CD4-positive, CD25-positive, alpha-beta regulatory T cell (primary cell): Measurements from ENCODE around the gene PEMT. TPM values are rescaled to one million over a fixed set of nuclear protein-coding genes. Genes with fewer than 3 reads are reported as not detected.

Experiments
- ATAC-seq, 2 donors: fragments of 150-1000 bp; cut with Tn5 transposase; one replicate each; pipeline ENCODE4 v1.10.0; 2021; ENCODE audit warnings: low read depth in 2 of 2, moderate number of reproducible peaks in 2 of 2, moderate library complexity in 1 of 2
- DNase-seq, 3 donors: peaks; one replicate each; pipeline versions ENCODE4 v3.0.0 to v3.0.0-alpha.2; 2012 to 2022; ENCODE audit warnings: mixed read lengths in 1 of 3
- H3K27ac ChIP-seq: one replicate; pipeline ENCODE4 v1.7.0; 2013; ENCODE audit warnings: mild to moderate bottlenecking, low read length; ENCODE audit not compliant: insufficient read depth, poor library complexity, severe bottlenecking
- H3K27me3 ChIP-seq: one replicate; pipeline ENCODE4 v1.7.0; 2013; ENCODE audit warnings: low read length; ENCODE audit not compliant: control insufficient read depth, insufficient read depth
- H3K36me3 ChIP-seq: one replicate; pipeline ENCODE4 v1.7.0; 2013; ENCODE audit warnings: mild to moderate bottlenecking, low read length, moderate library complexity; ENCODE audit not compliant: control insufficient read depth, insufficient read depth
- H3K4me1 ChIP-seq: 2 replicates; pipeline ENCODE4 v1.7.0; 2013; ENCODE audit warnings: mild to moderate bottlenecking, low read length; ENCODE audit not compliant: insufficient read depth, control insufficient read depth, poor library complexity, severe bottlenecking
- H3K4me3 ChIP-seq: one replicate; pipeline ENCODE4 v1.7.0; 2013; ENCODE audit warnings: low read depth, mild to moderate bottlenecking, low read length, moderate library complexity
- H3K9me3 ChIP-seq, 2 experiments: 1 replicate in 1 of 2; 2 replicates in 1 of 2; pipeline ENCODE4 v1.7.0; 2013; ENCODE audit warnings: low read length in 2 of 2, mild to moderate bottlenecking in 1 of 2, moderate library complexity in 1 of 2; ENCODE audit not compliant: control insufficient read depth in 2 of 2
- H3K27ac Mint-ChIP-seq, 3 donors: one replicate each; pipeline ENCODE4 v1.8.0; 2020 to 2022; ENCODE audit warnings: mild to moderate bottlenecking in 3 of 3, mixed read lengths in 3 of 3, moderate library complexity in 2 of 3
- H3K27me3 Mint-ChIP-seq: one replicate; pipeline ENCODE4 v1.8.0; 2022; ENCODE audit warnings: mild to moderate bottlenecking, mixed read lengths
- H3K36me3 Mint-ChIP-seq: one replicate; pipeline ENCODE4 v1.8.0; 2020; ENCODE audit warnings: mixed read lengths
- H3K4me1 Mint-ChIP-seq, 4 donors: one replicate each; pipeline ENCODE4 v1.8.0; 2020 to 2022; ENCODE audit warnings: mixed read lengths in 4 of 4, mild to moderate bottlenecking in 1 of 4
- H3K4me3 Mint-ChIP-seq, 4 donors: one replicate each; pipeline ENCODE4 v1.8.0; 2020 to 2022; ENCODE audit warnings: mild to moderate bottlenecking in 4 of 4, mixed read lengths in 4 of 4, moderate library complexity in 3 of 4
- H3K9me3 Mint-ChIP-seq, 7 donors: one replicate each; pipeline ENCODE4 v1.8.0; 2020 to 2022; ENCODE audit warnings: mixed read lengths in 7 of 7, mild to moderate bottlenecking in 3 of 7, moderate library complexity in 2 of 7
- polyA plus RNA-seq, 4 donors: library from polyadenylated mRNA; unstranded; fragments of 300-500 nt; fragmentation: Illumina TruSeq; gene quantifications; one replicate each; pipeline ENCODE4 v1.2.3, GENCODE V29; 2021
- total RNA-seq: library from RNA; stranded (reverse); gene quantifications from one replicate; pipeline ENCODE4 v1.2.3, GENCODE V29; 2022

The PEMT gene
- total and polyA plus RNA-seq, 5 donors from 2014 or later: 13.2 to 33.2 (median 27.3) TPM

GRCh38 chr17:17561408-17562145 is 29.9 kb downstream of the PEMT start:
- Histone ChIP-seq H3K9me3 (no peaks in the 10 kb centered on the region), H3K4me1 (no peaks in the 10 kb centered on the region), H3K27me3 (no peaks in the 10 kb centered on the region), H3K4me3 (no peak overlapping the region), H3K36me3 (no peaks in the 10 kb centered on the region), H3K27ac (no peak overlapping the region)
- Mint-ChIP-seq H3K36me3 (no peaks in the 10 kb centered on the region), H3K27ac (no peak overlapping the region), H3K4me1 (no peaks in the 10 kb centered on the region), H3K27me3 (no peaks in the 10 kb centered on the region), H3K4me3 (no peak overlapping the region), H3K9me3 (no peaks in the 10 kb centered on the region)
- ATAC-seq: no peak
- DNase-seq: no peak

DNA sequence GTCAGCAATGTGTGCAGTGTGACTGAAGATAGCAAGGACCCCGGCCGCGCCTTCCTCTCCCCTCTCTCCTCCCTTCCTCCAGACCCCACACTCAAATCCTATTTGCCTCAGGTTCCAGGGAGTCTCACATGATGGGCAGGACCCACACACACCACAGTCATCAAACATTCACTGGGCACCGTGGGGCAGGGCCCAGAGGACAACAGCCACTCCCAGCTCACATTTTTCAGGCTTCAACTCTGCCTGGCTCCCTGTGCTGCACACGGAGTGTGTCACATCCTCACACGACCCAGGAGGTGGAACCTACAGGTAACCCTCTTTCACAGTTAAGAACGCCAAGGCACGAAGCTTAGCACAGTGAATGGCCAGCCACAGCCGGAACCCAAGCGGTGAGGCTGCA is 30.5 kb downstream of the PEMT start:
- Mint-ChIP-seq H3K4me1 (no peaks in the 10 kb centered on the region), H3K9me3 (no peaks in the 10 kb centered on the region), H3K27ac (no peak overlapping the region), H3K36me3 (no peaks in the 10 kb centered on the region), H3K4me3 (no peak overlapping the region), H3K27me3 (no peaks in the 10 kb centered on the region)
- no peak overlapping the region for H3K27ac ChIP-seq
- no peaks in the 10 kb centered on the region for H3K36me3 ChIP-seq
- H3K9me3 ChIP-seq: no peaks in the 10 kb centered on the region
- H3K4me1 ChIP-seq: no peaks in the 10 kb centered on the region
- no peaks in the 10 kb centered on the region for H3K27me3 ChIP-seq
- no peak for DNase-seq
- no peak overlapping the region for H3K4me3 ChIP-seq
- no peak for ATAC-seq

- no peak overlapping the region for H3K27ac ChIP-seq
- no peaks in the 10 kb centered on the region for H3K27me3 Mint-ChIP-seq
- no peaks in the 10 kb centered on the region for H3K4me1 ChIP-seq
- DNase-seq (no peak), ATAC-seq (no peak)
- H3K4me3 Mint-ChIP-seq: no peak overlapping the region
- no peaks in the 10 kb centered on the region for H3K36me3 ChIP-seq
- H3K36me3 Mint-ChIP-seq: no peaks in the 10 kb centered on the region
- H3K4me1 Mint-ChIP-seq: peaks cover 0 to under 1% (median 0%) of the 10 kb centered on the region in 4 donors
- no peak overlapping the region for H3K4me3 ChIP-seq
- H3K9me3 Mint-ChIP-seq: no peaks in the 10 kb centered on the region
- no peaks in the 10 kb centered on the region for H3K27me3 ChIP-seq
- no peaks in the 10 kb centered on the region for H3K9me3 ChIP-seq
- H3K27ac Mint-ChIP-seq: no peak overlapping the region
Measured at GRCh38 chr17:17560167-17560566, 31.3 kb downstream of the PEMT start.

- no peaks in the 10 kb centered on the region for H3K36me3 ChIP-seq
- Mint-ChIP-seq H3K9me3 (no peaks in the 10 kb centered on the region), H3K4me1 (peaks cover 0 to 5% (median 0%) of the 10 kb centered on the region in 4 donors), H3K27me3 (no peaks in the 10 kb centered on the region), H3K36me3 (no peaks in the 10 kb centered on the region), H3K4me3 (no peak overlapping the region), H3K27ac (no peak overlapping the region)
- H3K9me3 ChIP-seq: no peaks in the 10 kb centered on the region
- no peaks in the 10 kb centered on the region for H3K4me1 ChIP-seq
- H3K4me3 ChIP-seq: no peak overlapping the region
- no peak overlapping the region for H3K27ac ChIP-seq
- DNase-seq: no peak
- no peaks in the 10 kb centered on the region for H3K27me3 ChIP-seq
- no peak for ATAC-seq
Measured at GRCh38 chr17:17559164-17559563, 32.3 kb downstream of the PEMT start.

GRCh38 chr17:17558431-17558830 is 33.1 kb downstream of the PEMT start:
- H3K4me1 ChIP-seq: no peaks in the 10 kb centered on the region
- DNase-seq (no peak), ATAC-seq (no peak)
- H3K9me3 Mint-ChIP-seq: no peaks in the 10 kb centered on the region
- no peak overlapping the region for H3K4me3 ChIP-seq
- H3K27ac Mint-ChIP-seq: no peak overlapping the region
- H3K27me3 Mint-ChIP-seq: no peaks in the 10 kb centered on the region
- H3K27ac ChIP-seq: no peak overlapping the region
- no peak overlapping the region for H3K4me3 Mint-ChIP-seq
- H3K4me1 Mint-ChIP-seq: peaks cover 0 to 5% (median 0%) of the 10 kb centered on the region in 4 donors
- H3K27me3 ChIP-seq: no peaks in the 10 kb centered on the region
- H3K9me3 ChIP-seq: no peaks in the 10 kb centered on the region
- no peaks in the 10 kb centered on the region for H3K36me3 Mint-ChIP-seq
- H3K36me3 ChIP-seq: no peaks in the 10 kb centered on the region

DNA sequence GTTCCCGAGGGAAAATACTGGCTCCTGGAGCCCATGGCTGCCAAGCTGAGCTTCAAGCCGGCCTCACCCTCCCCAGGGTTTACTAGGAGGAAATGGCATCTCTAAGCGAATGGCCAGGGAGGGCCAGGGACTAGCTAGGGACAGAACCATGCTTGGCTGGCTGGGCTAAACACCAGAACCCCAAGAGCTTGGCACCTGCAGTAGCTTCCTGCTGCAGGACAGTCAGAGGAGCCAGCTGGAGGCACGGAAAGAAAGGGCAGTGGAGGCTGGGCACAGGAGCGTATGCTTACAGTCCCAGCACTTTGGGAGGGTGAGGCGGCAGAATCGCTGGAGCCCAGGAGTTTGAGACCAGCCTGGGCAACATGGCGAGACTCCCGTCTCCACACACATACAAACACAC is 33.7 kb downstream of the PEMT start:
- H3K9me3 Mint-ChIP-seq: no peaks in the 10 kb centered on the region
- H3K4me3 Mint-ChIP-seq: no peak overlapping the region
- H3K27me3 ChIP-seq: no peaks in the 10 kb centered on the region
- no peaks in the 10 kb centered on the region for H3K4me1 ChIP-seq
- no peaks in the 10 kb centered on the region for H3K36me3 Mint-ChIP-seq
- H3K4me3 ChIP-seq: no peak overlapping the region
- H3K4me1 Mint-ChIP-seq: peaks cover 0 to 5% (median 0%) of the 10 kb centered on the region in 4 donors
- no peak overlapping the region for H3K27ac ChIP-seq
- H3K9me3 ChIP-seq: no peaks in the 10 kb centered on the region
- ATAC-seq (no peak), DNase-seq (no peak)
- no peaks in the 10 kb centered on the region for H3K36me3 ChIP-seq
- no peak overlapping the region for H3K27ac Mint-ChIP-seq
- H3K27me3 Mint-ChIP-seq: no peaks in the 10 kb centered on the region

DNA sequence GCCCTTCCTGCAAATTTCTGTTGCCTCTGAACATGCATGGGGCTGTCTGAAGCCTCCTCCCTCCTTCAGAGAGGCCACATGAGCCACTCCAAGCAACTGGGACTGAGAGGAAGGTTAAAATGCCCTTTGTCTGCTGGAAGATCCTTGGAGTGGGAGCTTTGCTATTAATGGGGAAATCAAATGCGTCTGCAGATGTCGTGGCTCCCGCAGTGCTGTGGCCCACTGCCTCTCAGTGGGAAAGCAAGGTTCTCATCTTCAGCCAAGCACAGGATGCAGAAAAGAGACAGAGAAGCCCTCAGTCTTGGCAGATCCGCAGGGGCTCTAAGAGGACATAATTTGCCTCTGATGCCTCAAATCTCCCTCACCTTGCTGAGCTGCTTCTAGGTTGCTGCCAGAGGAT is 34.8 kb downstream of the PEMT start:
- Histone ChIP-seq H3K9me3 (no peaks in the 10 kb centered on the region), H3K4me1 (no peaks in the 10 kb centered on the region), H3K4me3 (no peak overlapping the region), H3K27me3 (no peaks in the 10 kb centered on the region), H3K27ac (no peak overlapping the region), H3K36me3 (no peaks in the 10 kb centered on the region)
- H3K27me3 Mint-ChIP-seq: no peaks in the 10 kb centered on the region
- H3K4me3 Mint-ChIP-seq: no peak overlapping the region
- DNase-seq (no peak), ATAC-seq (no peak)
- H3K27ac Mint-ChIP-seq: no peak overlapping the region
- no peaks in the 10 kb centered on the region for H3K36me3 Mint-ChIP-seq
- H3K4me1 Mint-ChIP-seq: peaks cover 0 to 5% (median 0%) of the 10 kb centered on the region in 4 donors
- no peaks in the 10 kb centered on the region for H3K9me3 Mint-ChIP-seq

- Histone ChIP-seq H3K4me3 (no peak overlapping the region), H3K9me3 (no peaks in the 10 kb centered on the region), H3K36me3 (no peaks in the 10 kb centered on the region), H3K27ac (no peak overlapping the region), H3K27me3 (no peaks in the 10 kb centered on the region), H3K4me1 (no peaks in the 10 kb centered on the region)
- Mint-ChIP-seq H3K4me1 (peaks cover 0 to 5% (median 0%) of the 10 kb centered on the region in 4 donors), H3K36me3 (no peaks in the 10 kb centered on the region), H3K9me3 (no peaks in the 10 kb centered on the region), H3K27ac (no peak overlapping the region), H3K4me3 (no peak overlapping the region), H3K27me3 (no peaks in the 10 kb centered on the region)
- ATAC-seq (no peak), DNase-seq (no peak)
Measured at GRCh38 chr17:17555906-17556305, 35.6 kb downstream of the PEMT start.
